GM12891 (cell line): ENCODE results near the gene LMO1.

Experiments
- PAX5 ChIP-seq: IDR thresholded peaks from 2 replicates; pipeline ENCODE4 v1.6.1; 2011; ENCODE audit warnings: low read length, moderate library complexity, mild to moderate bottlenecking; ENCODE audit not compliant: insufficient read depth, severe bottlenecking
- POLR2A ChIP-seq: IDR thresholded peaks from 2 replicates; pipeline ENCODE4 v1.6.1; 2011; ENCODE audit warnings: low read depth, low read length, control low read depth
- POLR2AphosphoS5 ChIP-seq: IDR thresholded peaks from 2 replicates; pipeline ENCODE4 v1.6.1; 2011; ENCODE audit warnings: low read depth, low read length, control low read depth
- POU2F2 ChIP-seq: IDR thresholded peaks from 2 replicates; pipeline ENCODE4 v1.6.1; 2011; ENCODE audit warnings: low read depth, mild to moderate bottlenecking, control low read depth, low read length, moderate library complexity
- SPI1 ChIP-seq: IDR thresholded peaks from 2 replicates; pipeline ENCODE4 v1.6.1; 2011; ENCODE audit warnings: low read depth, low read length, control low read depth
- TAF1 ChIP-seq: IDR thresholded peaks from 2 replicates; pipeline ENCODE4 v1.6.1; 2011; ENCODE audit warnings: low read depth, low read length, control low read depth

DNA sequence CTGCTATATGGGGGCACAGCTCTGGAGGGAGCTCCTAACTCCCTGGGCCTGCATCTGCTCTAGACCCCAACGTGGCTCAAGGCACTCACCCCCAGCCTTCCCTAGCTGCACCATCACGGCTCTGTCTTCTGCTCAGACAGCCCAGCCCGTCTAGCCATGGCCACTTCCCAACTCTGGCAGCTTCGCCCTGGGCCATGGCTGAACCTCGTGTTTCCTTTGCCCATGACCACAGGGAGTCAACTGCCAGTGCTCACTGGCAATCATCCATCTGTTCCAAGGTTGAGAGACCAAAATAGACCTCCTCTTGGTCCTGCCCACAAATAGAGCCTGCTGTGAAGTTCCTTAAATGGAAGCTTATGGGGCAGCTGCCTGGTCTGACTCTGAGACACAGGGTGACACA lies 5.4 kb downstream of the LMO1 start:
- TF ChIP-seq POLR2AphosphoS5 (no peak), POLR2A (no peak), SPI1 (no peak), PAX5 (no peak), TAF1 (no peak), POU2F2 (no peak)
